Neural cell (in vitro differentiated cells): ENCODE data around the gene INSM1. TPM values are rescaled to one million over a fixed set of nuclear protein-coding genes. Genes with fewer than 3 reads are reported as not detected.

ENCODE experiments used
- H2AFZ ChIP-seq: fragments of 200-600, 300-800 bp; sonication (generic), shearing (Covaris generic); 2 replicates; pipeline ENCODE4 v1.6.0; 2014; ENCODE audit warnings: low read depth, mild to moderate bottlenecking, antibody characterized with exemption, low read length, moderate library complexity
- H3F3A ChIP-seq: fragments of 200-600 bp; shearing (Covaris generic); 2 replicates; pipeline ENCODE4 v1.6.1; 2016; ENCODE audit warnings: mild to moderate bottlenecking, moderate library complexity, mixed read lengths, antibody characterized with exemption, low read length; ENCODE audit not compliant: insufficient read depth, poor library complexity, severe bottlenecking
- H3K27ac ChIP-seq: fragments of 200-600, 300-800 bp; sonication (generic), shearing (Covaris generic); 2 replicates; pipeline ENCODE4 v1.5.1; 2014; ENCODE audit warnings: mild to moderate bottlenecking, low read length, moderate library complexity
- H3K27me3 ChIP-seq: fragments of 300-800, 200-600 bp; sonication (generic), shearing (Covaris generic); 2 replicates; pipeline ENCODE4 v1.6.0; 2014; ENCODE audit warnings: mild to moderate bottlenecking, low read depth, low read length, moderate library complexity; ENCODE audit not compliant: insufficient read depth
- H3K36me3 ChIP-seq: fragments of 300-800, 200-600 bp; sonication (generic), shearing (Covaris generic); 2 replicates; pipeline ENCODE4 v1.5.1; 2014; ENCODE audit warnings: mild to moderate bottlenecking, antibody characterized with exemption, low read length, moderate library complexity; ENCODE audit not compliant: insufficient read depth
- H3K4me2 ChIP-seq: fragments of 300-800, 200-600 bp; sonication (generic), shearing (Covaris generic); 2 replicates; pipeline ENCODE4 v1.6.0; 2014; ENCODE audit warnings: mild to moderate bottlenecking, low read length
- H3K4me3 ChIP-seq: fragments of 300-800, 200-600 bp; sonication (generic), shearing (Covaris generic); 2 replicates; pipeline ENCODE4 v1.5.1; 2014; ENCODE audit warnings: mild to moderate bottlenecking, low read length, moderate library complexity
- H3K79me2 ChIP-seq: fragments of 200-600 bp; shearing (Covaris generic); replicated peaks from 2 replicates; pipeline ENCODE4 v1.6.0; 2014; ENCODE audit warnings: mild to moderate bottlenecking, low read length, moderate library complexity; ENCODE audit not compliant: insufficient read depth
- H3K9ac ChIP-seq: fragments of 300-800, 200-600 bp; sonication (generic), shearing (Covaris generic); 2 replicates; pipeline ENCODE4 v1.6.1; 2016; ENCODE audit warnings: mild to moderate bottlenecking, low read length, mixed read lengths
- H3K9me2 ChIP-seq: fragments of 200-600 bp; shearing (Covaris generic); 2 replicates; pipeline ENCODE4 v1.6.1; 2016; ENCODE audit warnings: mild to moderate bottlenecking, low read length, mixed read lengths; ENCODE audit not compliant: insufficient read depth
- H3K9me3 ChIP-seq: fragments of 200-600, 300-800 bp; sonication (generic), shearing (Covaris generic); 2 replicates; pipeline ENCODE4 v1.6.1; 2016; ENCODE audit warnings: mild to moderate bottlenecking, mixed run types, low read length, moderate library complexity, mixed read lengths
- H4K20me1 ChIP-seq: fragments of 200-600 bp; shearing (Covaris generic); 2 replicates; pipeline ENCODE4 v1.6.1; 2016; ENCODE audit warnings: mild to moderate bottlenecking, mixed run types; ENCODE audit not compliant: insufficient read depth
- EP300 ChIP-seq: fragments of 450-650 bp; conservative IDR thresholded peaks from 2 replicates; pipeline ENCODE4 v1.6.1; 2014; ENCODE audit warnings: antibody characterized with exemption, mild to moderate bottlenecking, moderate library complexity; ENCODE audit not compliant: poor library complexity, severe bottlenecking
- EZH2 ChIP-seq: fragments of 200-600, 300-800 bp; shearing (Covaris generic), sonication (generic); IDR thresholded peaks from 2 replicates; pipeline ENCODE4 v1.6.1; 2014; ENCODE audit warnings: antibody characterized with exemption, low read length, borderline replicate concordance, mild to moderate bottlenecking; ENCODE audit not compliant: insufficient read depth, poor library complexity, severe bottlenecking
- MXI1 ChIP-seq: fragments of 450-650 bp; conservative IDR thresholded peaks from 2 replicates; pipeline ENCODE4 v1.6.1; 2014; ENCODE audit warnings: antibody characterized with exemption, mild to moderate bottlenecking; ENCODE audit not compliant: poor library complexity, severe bottlenecking
- POLR2AphosphoS5 ChIP-seq: IDR thresholded peaks from 2 replicates; pipeline ENCODE4 v1.6.1; 2012
- RAD21 ChIP-seq: fragments of 450-650 bp; conservative IDR thresholded peaks from 2 replicates; pipeline ENCODE4 v1.6.1; 2014; ENCODE audit warnings: antibody characterized with exemption, mild to moderate bottlenecking, moderate library complexity
- SMC3 ChIP-seq: fragments of 450-650 bp; conservative IDR thresholded peaks from 2 replicates; pipeline ENCODE4 v1.6.1; 2014; ENCODE audit warnings: antibody characterized with exemption, mild to moderate bottlenecking, moderate library complexity; ENCODE audit not compliant: poor library complexity
- TAF1 ChIP-seq: IDR thresholded peaks from 2 replicates; pipeline ENCODE4 v1.6.1; 2012; ENCODE audit warnings: low read depth
- polyA plus RNA-seq: library from polyadenylated mRNA; depleted of rRNA; stranded (reverse); fragments of >200 nt; gene quantifications from 2 replicates; pipeline ENCODE4 v1.2.3, GENCODE V29; 2014
- TF ChIP-seq, protein P1 (sequence below): IDR thresholded peaks from 2 replicates; pipeline ENCODE4 v1.6.1; 2012; ENCODE audit warnings: borderline replicate concordance
- TF ChIP-seq, protein P2 (sequence below): fragments of 450-650 bp; IDR thresholded peaks from 2 replicates; pipeline ENCODE4 v1.5.1; 2014; ENCODE audit warnings: antibody characterized with exemption, mild to moderate bottlenecking, moderate library complexity; ENCODE audit not compliant: poor library complexity, severe bottlenecking

INSM1 gene
- polyA plus RNA-seq, 1 donor from 2014 or later: 8.6 TPM

DNA sequence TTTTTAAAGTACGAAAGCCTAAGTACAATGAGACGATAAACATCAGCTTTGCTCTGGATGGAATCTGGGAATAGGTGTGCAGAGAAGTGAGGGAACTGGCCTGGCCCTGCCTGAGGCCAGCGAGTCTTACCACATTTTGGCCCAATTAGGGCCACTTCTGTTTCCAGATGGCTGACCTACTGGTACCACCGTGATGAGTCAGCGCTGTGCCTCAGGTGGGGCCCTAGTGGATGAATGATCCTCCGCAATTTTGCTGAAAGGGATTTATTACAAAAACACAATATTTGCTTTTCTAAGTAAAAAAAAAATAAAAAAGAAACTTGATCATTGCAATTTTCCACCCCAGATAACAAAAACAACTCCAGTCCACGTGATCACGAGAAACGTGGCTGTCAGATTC, 22.5 kb downstream of the INSM1 start:
- H3K27me3 ChIP-seq: no peaks in the 10 kb centered on the region

DNA sequence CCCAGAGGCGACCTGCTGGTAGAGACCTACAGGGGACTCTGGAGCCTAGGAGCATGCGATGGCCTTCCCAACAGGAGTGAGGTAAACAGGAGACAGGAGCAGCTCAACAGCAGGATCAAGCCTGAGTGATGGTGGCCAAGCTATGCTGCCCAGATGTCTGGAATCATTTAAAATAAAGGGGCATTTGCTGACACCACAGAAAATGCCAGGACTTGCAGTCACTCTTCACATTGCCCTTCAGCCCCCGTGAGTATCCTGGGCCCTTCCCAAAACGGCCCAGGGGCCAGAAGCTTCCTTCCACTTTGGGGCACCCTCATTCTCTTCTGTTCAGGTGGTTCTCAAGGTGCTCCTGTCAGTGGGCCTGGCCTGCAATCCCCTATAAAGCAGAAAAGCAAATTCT, 23.2 kb downstream of the INSM1 start:
- Histone ChIP-seq H3F3A (no peaks in the 10 kb centered on the region), H3K4me2 (no peak overlapping the region), H3K9ac (no peak overlapping the region)

More for the DNA sequence above, 22.5 kb downstream of the INSM1 start:
- Histone ChIP-seq H3F3A (no peaks in the 10 kb centered on the region), H3K9me3 (no peaks in the 10 kb centered on the region), H3K9ac (no peak overlapping the region), H3K36me3 (no peaks in the 10 kb centered on the region), H3K9me2 (no peaks in the 10 kb centered on the region), H2AFZ (no peak overlapping the region), H3K27ac (no peak overlapping the region), H3K4me3 (no peak overlapping the region), H3K4me2 (no peak overlapping the region), H3K79me2 (no peaks in the 10 kb centered on the region), H4K20me1 (no peaks in the 10 kb centered on the region)
- TF ChIP-seq, protein P1, sequence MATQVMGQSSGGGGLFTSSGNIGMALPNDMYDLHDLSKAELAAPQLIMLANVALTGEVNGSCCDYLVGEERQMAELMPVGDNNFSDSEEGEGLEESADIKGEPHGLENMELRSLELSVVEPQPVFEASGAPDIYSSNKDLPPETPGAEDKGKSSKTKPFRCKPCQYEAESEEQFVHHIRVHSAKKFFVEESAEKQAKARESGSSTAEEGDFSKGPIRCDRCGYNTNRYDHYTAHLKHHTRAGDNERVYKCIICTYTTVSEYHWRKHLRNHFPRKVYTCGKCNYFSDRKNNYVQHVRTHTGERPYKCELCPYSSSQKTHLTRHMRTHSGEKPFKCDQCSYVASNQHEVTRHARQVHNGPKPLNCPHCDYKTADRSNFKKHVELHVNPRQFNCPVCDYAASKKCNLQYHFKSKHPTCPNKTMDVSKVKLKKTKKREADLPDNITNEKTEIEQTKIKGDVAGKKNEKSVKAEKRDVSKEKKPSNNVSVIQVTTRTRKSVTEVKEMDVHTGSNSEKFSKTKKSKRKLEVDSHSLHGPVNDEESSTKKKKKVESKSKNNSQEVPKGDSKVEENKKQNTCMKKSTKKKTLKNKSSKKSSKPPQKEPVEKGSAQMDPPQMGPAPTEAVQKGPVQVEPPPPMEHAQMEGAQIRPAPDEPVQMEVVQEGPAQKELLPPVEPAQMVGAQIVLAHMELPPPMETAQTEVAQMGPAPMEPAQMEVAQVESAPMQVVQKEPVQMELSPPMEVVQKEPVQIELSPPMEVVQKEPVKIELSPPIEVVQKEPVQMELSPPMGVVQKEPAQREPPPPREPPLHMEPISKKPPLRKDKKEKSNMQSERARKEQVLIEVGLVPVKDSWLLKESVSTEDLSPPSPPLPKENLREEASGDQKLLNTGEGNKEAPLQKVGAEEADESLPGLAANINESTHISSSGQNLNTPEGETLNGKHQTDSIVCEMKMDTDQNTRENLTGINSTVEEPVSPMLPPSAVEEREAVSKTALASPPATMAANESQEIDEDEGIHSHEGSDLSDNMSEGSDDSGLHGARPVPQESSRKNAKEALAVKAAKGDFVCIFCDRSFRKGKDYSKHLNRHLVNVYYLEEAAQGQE: no peak
- no peak for TF ChIP-seq RAD21
- no peak for TF ChIP-seq POLR2AphosphoS5
- TF ChIP-seq SMC3: no peak
- TF ChIP-seq MXI1: no peak

More for the DNA sequence above, 23.2 kb downstream of the INSM1 start:
- TF ChIP-seq RAD21 (no peak), TAF1 (no peak), EP300 (no peak), EZH2 (no peak), MXI1 (no peak), SMC3 (no peak), POLR2AphosphoS5 (no peak)
- TF ChIP-seq, protein P1: no peak
- TF ChIP-seq, protein P2, sequence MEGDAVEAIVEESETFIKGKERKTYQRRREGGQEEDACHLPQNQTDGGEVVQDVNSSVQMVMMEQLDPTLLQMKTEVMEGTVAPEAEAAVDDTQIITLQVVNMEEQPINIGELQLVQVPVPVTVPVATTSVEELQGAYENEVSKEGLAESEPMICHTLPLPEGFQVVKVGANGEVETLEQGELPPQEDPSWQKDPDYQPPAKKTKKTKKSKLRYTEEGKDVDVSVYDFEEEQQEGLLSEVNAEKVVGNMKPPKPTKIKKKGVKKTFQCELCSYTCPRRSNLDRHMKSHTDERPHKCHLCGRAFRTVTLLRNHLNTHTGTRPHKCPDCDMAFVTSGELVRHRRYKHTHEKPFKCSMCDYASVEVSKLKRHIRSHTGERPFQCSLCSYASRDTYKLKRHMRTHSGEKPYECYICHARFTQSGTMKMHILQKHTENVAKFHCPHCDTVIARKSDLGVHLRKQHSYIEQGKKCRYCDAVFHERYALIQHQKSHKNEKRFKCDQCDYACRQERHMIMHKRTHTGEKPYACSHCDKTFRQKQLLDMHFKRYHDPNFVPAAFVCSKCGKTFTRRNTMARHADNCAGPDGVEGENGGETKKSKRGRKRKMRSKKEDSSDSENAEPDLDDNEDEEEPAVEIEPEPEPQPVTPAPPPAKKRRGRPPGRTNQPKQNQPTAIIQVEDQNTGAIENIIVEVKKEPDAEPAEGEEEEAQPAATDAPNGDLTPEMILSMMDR: no peak
- Histone ChIP-seq H2AFZ (no peak overlapping the region), H3K79me2 (no peaks in the 10 kb centered on the region), H3K27me3 (no peaks in the 10 kb centered on the region), H3K27ac (no peak overlapping the region), H4K20me1 (no peaks in the 10 kb centered on the region), H3K4me3 (no peak overlapping the region), H3K36me3 (no peaks in the 10 kb centered on the region), H3K9me3 (no peaks in the 10 kb centered on the region), H3K9me2 (no peaks in the 10 kb centered on the region)
